ENCODE data around the gene ADORA3. TPM values are rescaled to one million over a fixed set of nuclear protein-coding genes. Genes with fewer than 3 reads are reported as not detected.

The ADORA3 gene
- total RNA-seq, 1 donor from 2014 or later = 3.0 TPM

GRCh38 chr1:111509997-111510375, 6.6 kb upstream of the ADORA3 start:
- ATAC-seq = peak; percentile 34
- DNase-seq (ENCODE audit: low spot score) = no peak

GRCh38 chr1:111507411-111508201, 4.2 kb upstream of the ADORA3 start:
- no peak for DNase-seq (ENCODE audit: low spot score)

DNA sequence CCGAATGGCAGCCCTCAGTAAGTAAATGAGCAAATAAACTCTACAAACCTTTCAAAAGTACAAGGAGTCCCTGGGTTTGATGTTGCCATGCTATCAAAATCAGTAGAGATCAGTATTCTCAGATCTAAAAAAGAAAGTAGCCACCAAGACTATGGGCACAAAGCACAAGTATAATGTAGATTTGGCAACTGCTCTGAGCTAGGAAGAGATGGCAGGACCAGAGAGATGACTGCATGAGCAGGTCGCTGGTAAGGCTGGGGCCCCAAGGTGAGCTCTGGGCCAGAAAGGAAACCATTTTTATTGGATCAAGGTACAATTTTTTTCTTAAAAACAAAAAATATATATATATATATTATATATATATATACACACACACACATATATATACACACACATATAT, 3.1 kb upstream of the ADORA3 start:
- DNase-seq (ENCODE audit: low spot score) (no peak), ATAC-seq (no peak)

More at GRCh38 chr1:111507411-111508201, 4.2 kb upstream of the ADORA3 start:
- peak; percentile 15 for ATAC-seq

- no peak for DNase-seq (ENCODE audit: low spot score)
- no peak for ATAC-seq
These were observed 2.2 kb upstream of the ADORA3 start for GRCh38 chr1:111505641-111506119.

GRCh38 chr1:111504097-111504496, 664 bp upstream of the ADORA3 start:
- no peak for DNase-seq (ENCODE audit: low spot score)
- ATAC-seq = no peak

DNA sequence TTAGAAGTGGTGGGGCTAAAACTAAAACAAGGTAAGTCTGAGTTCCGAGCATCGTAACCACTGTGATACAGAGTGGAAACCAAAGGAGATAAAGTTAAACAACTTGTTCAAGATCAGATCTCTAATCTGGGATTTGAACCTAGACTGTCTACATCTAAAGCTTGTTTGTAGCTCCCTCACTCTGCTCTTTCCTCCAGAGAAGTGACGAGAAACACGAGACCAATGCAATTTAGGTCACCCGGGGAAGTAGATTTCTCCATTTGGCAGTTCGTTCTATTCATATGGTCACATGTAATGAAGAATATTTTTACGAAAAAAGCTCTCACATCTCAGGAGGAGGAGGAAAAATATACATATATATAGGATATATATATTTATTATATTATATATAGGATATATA, 1.8 kb downstream of the ADORA3 start:
- ATAC-seq (no peak), DNase-seq (ENCODE audit: low spot score) (no peak)

DNA sequence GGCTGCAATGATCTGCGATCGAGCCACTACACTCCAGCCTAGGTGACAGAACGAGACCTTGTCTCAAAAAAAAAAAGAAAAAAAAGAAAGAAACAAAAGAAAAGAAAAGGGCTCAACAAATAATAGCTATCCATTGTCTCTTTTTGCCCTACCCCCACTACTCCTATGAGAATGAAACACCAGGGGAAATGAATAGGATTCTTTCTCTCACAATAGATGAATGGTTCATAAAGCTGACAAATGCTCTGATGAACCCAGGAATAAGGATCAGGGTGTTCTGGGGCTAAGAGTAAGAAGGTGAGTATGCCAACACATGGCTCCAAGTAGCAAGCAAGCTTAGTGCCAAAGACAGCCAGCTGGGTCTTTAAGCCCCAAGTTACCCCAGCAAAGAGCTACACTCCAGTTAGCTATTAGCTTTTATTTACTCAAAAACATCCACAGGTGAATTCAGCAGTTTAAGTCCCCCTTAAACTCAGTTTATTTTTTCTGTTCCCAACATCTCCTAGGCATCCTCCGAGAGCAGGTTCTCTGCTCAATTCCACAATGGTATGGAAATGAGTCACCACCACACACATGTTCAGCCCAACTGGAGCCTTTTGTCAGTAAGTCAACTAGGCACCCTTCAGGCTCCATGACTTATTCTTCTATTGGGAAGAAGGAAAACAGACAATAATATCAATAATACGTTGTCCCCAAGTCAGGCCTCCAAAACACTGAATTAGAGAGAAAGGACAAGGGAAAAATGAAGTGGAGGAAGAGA, 4.2 kb downstream of the ADORA3 start:
- no peak for ATAC-seq
- no peak for DNase-seq (ENCODE audit: low spot score)

GRCh38 chr1:111497592-111497991, 5.8 kb downstream of the ADORA3 start:
- ATAC-seq (no peak), DNase-seq (ENCODE audit: low spot score) (no peak)

GRCh38 chr1:111496398-111496797, 7.0 kb downstream of the ADORA3 start:
- DNase-seq (ENCODE audit: low spot score) = no peak
- ATAC-seq = no peak

DNA sequence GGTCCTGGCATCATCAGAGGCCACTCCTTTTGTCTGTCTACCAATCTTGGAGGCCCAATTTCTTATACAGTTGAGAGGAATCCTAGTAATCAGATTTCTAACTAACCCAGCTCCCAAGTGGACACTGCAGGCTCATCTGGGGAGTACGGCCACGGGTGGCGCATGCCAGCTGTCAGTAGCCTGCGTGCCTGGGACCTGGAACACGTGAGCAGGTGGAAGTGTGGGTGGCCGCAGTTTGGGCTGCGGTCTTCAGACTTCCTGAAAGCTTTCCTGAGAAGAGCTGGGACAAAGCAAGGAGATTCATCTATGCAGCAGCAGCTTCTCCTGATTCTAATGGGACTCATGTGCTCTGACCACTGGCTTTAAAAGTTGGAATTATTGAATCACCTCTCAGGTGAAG, 12.4 kb downstream of the ADORA3 start:
- ATAC-seq (no peak), DNase-seq (ENCODE audit: low spot score) (no peak)

- no peak for ATAC-seq
- DNase-seq (ENCODE audit: low spot score) = no peak
These were observed 13.2 kb downstream of the ADORA3 start for GRCh38 chr1:111490220-111490619.

GRCh38 chr1:111489604-111490003, 13.8 kb downstream of the ADORA3 start:
- ATAC-seq (peak; percentile 75), DNase-seq (ENCODE audit: low spot score) (no peak)

- ATAC-seq (peak; percentile 24), DNase-seq (ENCODE audit: low spot score) (no peak)
These were observed 14.8 kb downstream of the ADORA3 start for GRCh38 chr1:111488669-111489068.

DNA sequence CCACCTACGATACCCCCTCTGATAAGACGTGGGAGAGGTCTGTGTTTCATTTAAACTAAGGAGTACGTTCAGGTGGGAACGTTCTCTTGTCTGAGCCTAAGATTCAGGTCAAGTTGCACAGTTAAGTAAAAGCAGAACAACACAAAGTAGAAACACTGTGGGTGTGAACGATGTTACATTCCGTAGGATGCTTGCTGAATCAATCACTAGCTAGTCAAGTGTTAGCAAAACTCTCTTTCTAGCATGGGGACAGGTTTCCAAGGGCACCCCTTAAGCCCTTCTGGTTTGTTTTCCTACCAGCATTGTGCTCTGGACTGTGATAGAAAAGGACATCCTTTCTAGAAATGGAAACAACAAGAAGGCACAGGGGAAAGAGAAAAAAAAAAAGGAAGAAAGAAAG, 16.3 kb downstream of the ADORA3 start:
- DNase-seq (ENCODE audit: low spot score) (no peak), ATAC-seq (no peak)

- no peak for ATAC-seq
- no peak for DNase-seq (ENCODE audit: low spot score)
These were observed 17.0 kb downstream of the ADORA3 start for GRCh38 chr1:111486431-111486830.

DNA sequence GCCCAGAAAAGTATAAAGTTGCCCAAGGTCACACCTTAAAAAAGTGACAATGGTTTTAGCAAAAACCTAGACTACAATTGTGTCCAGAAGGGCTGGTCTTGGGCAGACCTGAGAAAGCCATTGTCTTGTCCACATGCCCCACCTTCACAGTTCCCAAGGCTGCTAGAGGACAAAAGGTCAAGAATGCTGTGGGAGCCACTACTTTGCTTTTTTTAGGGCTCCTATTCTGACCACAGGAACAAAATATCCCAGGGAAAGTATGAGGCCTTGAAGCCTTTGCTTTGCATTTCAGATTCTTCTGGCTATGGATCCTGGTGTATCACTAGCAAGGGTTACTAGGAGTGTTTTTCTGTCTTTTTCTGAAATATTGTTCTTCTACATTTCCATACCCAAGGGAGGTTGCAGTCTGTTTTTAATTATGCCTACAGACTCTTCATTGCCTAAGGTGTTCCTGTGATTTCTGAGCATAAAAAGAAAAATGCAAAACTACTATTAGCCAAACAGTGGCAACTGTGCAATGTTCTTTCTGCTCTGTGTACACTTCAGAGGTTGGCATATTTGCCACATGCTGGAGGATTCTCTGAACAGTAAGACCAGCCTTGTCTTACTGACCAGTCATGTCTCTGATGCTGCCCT, 18.9 kb downstream of the ADORA3 start:
- DNase-seq (ENCODE audit: low spot score) (no peak), ATAC-seq (no peak)

DNA sequence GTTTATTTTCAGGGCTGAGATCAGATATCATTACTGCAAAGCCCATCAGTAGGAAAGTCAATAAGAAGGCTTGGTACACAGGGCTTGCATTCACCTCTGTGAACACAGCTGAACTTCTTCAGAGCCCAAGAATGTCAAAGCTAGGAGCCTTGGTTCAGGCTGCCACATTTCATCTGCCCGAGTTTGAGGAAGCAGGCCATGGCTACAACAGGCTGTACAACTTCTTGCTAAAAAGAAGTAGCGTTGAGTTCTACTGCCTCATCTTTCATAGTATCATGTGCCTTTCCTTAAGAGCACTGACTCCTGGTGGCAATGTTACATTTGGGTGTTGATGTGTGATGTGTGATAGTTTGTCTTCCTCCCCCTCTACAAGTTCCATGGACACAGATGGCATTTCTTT, 19.6 kb downstream of the ADORA3 start:
- ATAC-seq (no peak), DNase-seq (ENCODE audit: low spot score) (no peak)

GRCh38 chr1:111483166-111483565, 20.3 kb downstream of the ADORA3 start:
- ATAC-seq (no peak), DNase-seq (ENCODE audit: low spot score) (no peak)

GRCh38 chr1:111481387-111482221, 21.8 kb downstream of the ADORA3 start:
- peak; percentile 76 for DNase-seq (ENCODE audit: low spot score)
- ATAC-seq = peak; percentile 99

DNA sequence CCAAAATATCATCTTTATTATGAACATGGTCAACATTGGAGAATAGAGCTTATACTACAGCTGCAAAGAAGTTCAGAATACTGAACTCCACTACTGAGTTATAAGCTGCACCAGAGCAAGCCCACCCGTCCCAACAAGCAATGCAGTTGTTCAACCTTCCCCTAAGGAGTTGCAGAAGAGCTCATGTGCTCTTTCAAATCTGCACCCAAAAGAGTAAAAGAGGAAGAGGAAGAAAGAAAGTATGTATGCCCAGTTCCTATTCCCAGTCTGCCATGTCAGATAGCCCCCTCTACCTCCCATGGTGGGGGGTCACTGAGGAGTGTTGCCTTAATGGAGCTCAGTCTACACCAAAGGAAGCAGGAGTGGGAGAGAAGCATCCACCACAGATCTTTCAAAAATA, 22.8 kb downstream of the ADORA3 start:
- ATAC-seq = no peak
- DNase-seq (ENCODE audit: low spot score) = no peak
